Activated CD4-positive, alpha-beta T cell treated with anti-CD3 and anti-CD28 coated beads, Interleukin-2, amount 10 ng/mL, durations not matched to agents 24 days and 14 days (primary cell): ENCODE measurements around the gene PYDC1. TPM values are rescaled to one million over a fixed set of nuclear protein-coding genes. Genes with fewer than 3 reads are reported as not detected.
"Not testable (repeated sequence)": the region's sequence is repeated elsewhere in the genome, so short reads cannot be mapped to it uniquely, and the experiment has no call there.

Source experiments
- DNase-seq: peaks from one replicate; pipeline ENCODE4 v3.0.0; 2022
- H3K27ac Mint-ChIP-seq: one replicate; pipeline ENCODE4 v1.8.0; 2022; ENCODE audit warnings: mild to moderate bottlenecking, mixed read lengths
- H3K27me3 Mint-ChIP-seq: one replicate; pipeline ENCODE4 v1.8.0; 2022; ENCODE audit warnings: mixed read lengths
- H3K36me3 Mint-ChIP-seq: one replicate; pipeline ENCODE4 v1.8.0; 2022; ENCODE audit warnings: low read depth, mild to moderate bottlenecking, mixed read lengths
- H3K4me1 Mint-ChIP-seq: one replicate; pipeline ENCODE4 v1.8.0; 2021; ENCODE audit warnings: mixed read lengths
- H3K4me3 Mint-ChIP-seq: one replicate; pipeline ENCODE4 v1.8.0; 2022; ENCODE audit warnings: mild to moderate bottlenecking, moderate library complexity, mixed read lengths
- H3K9me3 Mint-ChIP-seq: one replicate; pipeline ENCODE4 v1.8.0; 2021; ENCODE audit warnings: mixed read lengths
- intact Hi-C: fragments of 100-400 bp; cut with micrococcal nuclease; formaldehyde crosslinking; loops from one replicate; pipeline ENCODE4 v1.15.1; 2023
- total RNA-seq: library from RNA; stranded (reverse); gene quantifications from 2 replicates; pipeline ENCODE4 v1.2.3, GENCODE V29; 2022

Gene PYDC1
- not detected in 2 replicates for total RNA-seq

DNA sequence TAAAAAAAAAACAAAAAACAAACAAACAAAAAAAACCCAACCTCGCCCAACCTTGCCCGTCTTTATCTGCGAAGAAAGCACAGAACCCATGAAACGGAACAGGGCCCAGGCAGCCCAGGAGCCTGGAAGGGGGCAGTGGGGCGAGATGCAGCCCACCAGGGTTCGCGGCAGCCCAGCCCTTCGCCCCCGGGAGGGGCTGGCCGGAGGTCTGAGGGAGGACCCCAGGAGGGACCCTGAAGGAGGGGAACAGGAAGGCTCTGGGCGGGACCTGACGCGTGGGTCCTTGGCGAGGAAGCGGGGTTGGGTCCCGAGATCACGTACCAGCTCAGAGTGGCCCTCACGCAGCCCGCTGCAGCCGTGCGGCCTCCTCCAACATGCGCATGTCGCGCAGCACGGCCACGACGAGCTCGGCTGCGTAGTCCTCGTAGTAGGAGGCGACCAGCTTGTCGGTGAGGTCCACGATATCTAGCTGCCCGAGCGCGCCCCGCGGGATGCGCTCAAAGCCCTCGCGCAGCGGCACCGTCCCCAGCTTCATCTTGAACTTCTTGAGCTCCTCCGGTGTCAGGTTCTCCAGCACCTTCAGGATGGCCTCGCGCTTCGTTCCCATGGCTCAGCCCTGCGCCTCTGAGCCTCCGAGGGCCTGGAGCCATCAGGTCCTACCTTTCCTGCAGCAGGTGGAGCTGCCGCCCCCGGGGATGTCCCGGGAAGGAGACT is at the start of gene PYDC1:
Gene PYDC1 (minus strand): TSS at position 714 of the 714 bp plus-strand sequence. CDS start 107 bp downstream, at position 607.
- intact Hi-C loops: loop anchor here (5.0 kb wide), 1 partner anchor 86 kb away; no protein-coding TSS in a partner anchor
- peak; percentile 77 for DNase-seq
- peaks cover 21% of the 10 kb centered on the region for H3K4me1 Mint-ChIP-seq
- no peaks in the 10 kb centered on the region for H3K9me3 Mint-ChIP-seq
- peaks cover 51% of the 10 kb centered on the region for H3K27me3 Mint-ChIP-seq
- H3K4me3 Mint-ChIP-seq: peak within 1 kb of the TSS; percentile 84
- no peaks in the 10 kb centered on the region for H3K36me3 Mint-ChIP-seq
- H3K27ac Mint-ChIP-seq: no peak within 1 kb of the TSS

GRCh38 chr16:31265329-31266245 is 48.7 kb upstream of the PYDC1 start:
- no peaks in the 10 kb centered on the region for H3K27me3 Mint-ChIP-seq
- peak overlapping the region; percentile 94 for H3K27ac Mint-ChIP-seq
- H3K9me3 Mint-ChIP-seq: no peaks in the 10 kb centered on the region
- peaks cover 60% of the 10 kb centered on the region for H3K4me1 Mint-ChIP-seq
- peaks cover 31% of the 10 kb centered on the region for H3K36me3 Mint-ChIP-seq
- DNase-seq: peak; percentile 91
- peak overlapping the region; percentile 83 for H3K4me3 Mint-ChIP-seq
- intact Hi-C loops: loop anchor here (1.0 to 10.0 kb wide), 7 partner anchors 12 to 602 kb away; partner anchors contain the start of genes COX6A2, FUS, ITGAX and PYCARD

GRCh38 chr16:31262084-31262483 is 45.1 kb upstream of the PYDC1 start:
- intact Hi-C loops: loop anchor here (10.0 kb wide), 3 partner anchors 93 to 453 kb away; partner anchors contain the start of genes COX6A2 and ITGAX
- Mint-ChIP-seq H3K9me3 (no peaks in the 10 kb centered on the region), H3K36me3 (peaks cover 14% of the 10 kb centered on the region), H3K4me3 (peak overlapping the region; percentile 15), H3K4me1 (peaks cover 50% of the 10 kb centered on the region), H3K27me3 (no peaks in the 10 kb centered on the region), H3K27ac (no peak overlapping the region)
- no peak for DNase-seq

DNA sequence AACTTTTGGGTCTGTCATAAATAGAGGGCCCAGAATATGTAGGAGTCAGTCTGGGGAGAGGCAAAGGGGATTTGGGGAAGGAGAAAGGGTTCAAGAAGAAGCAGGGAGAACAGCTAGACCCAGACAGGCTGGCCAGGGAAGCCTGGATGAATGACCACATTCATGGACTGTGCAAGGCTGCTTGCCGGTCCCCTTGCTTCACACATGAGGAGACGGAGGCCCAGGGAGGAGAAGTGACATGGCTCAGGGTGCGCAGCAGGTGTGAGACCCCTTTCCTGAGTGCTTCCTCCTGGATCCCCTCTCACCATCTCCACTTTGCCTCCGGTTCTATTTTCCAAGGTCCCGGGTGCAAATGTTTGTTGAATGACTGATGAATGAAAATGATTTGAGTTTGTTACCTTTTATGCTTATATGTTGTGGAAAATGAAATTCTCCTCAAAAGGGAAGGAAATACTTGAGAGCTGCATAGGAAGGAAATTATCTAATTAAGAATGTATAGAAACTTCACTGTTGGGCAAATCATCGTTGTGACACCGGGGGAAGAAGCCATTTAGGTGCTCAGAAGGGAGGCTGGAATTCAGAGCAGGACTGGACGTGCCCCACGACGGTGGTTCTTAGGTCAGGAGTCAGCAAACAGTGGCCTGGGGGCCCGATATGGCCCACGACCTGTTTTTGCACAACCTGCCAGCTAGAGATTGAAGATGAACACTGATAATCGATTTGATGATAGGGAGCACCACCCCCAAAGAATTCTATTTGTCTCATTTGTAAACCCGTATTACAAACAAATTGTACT is 43.4 kb upstream of the PYDC1 start:
- H3K4me1 Mint-ChIP-seq: peaks cover 43% of the 10 kb centered on the region
- H3K27ac Mint-ChIP-seq: peak overlapping the region; percentile 83
- H3K36me3 Mint-ChIP-seq: peaks cover 16% of the 10 kb centered on the region
- H3K4me3 Mint-ChIP-seq: peak overlapping the region; percentile 80
- intact Hi-C loops: loop anchor here (10.0 kb wide), 3 partner anchors 94 to 454 kb away; partner anchors contain the start of genes COX6A2 and ITGAX
- H3K9me3 Mint-ChIP-seq: no peaks in the 10 kb centered on the region
- H3K27me3 Mint-ChIP-seq: no peaks in the 10 kb centered on the region
- no peak for DNase-seq

DNA sequence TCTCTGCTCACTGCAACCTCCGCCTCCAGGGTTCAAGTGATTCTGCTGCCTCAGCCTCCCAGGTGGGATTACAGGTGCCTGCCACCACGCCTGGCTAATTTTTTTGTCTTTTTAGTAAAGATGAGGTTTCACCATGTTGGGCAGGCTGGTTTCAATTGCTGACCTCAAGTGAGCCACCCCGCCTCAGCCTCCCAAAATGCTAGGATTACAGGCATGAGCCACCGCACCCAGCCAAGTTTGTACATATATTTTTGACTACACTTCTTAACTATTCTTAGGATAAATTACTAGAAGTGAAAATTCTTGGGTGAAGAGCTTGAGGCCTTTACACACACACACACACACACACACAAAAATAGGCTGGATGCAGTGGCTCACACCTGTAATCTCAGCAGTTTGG is 41.4 kb upstream of the PYDC1 start:
- DNase-seq: no peak
- Mint-ChIP-seq H3K27ac (no peak overlapping the region), H3K27me3 (no peaks in the 10 kb centered on the region), H3K9me3 (no peaks in the 10 kb centered on the region), H3K4me3 (no peak overlapping the region), H3K4me1 (peaks cover 47% of the 10 kb centered on the region), H3K36me3 (peaks cover 15% of the 10 kb centered on the region)
- intact Hi-C loops: no loop called here

GRCh38 chr16:31256466-31256865 is 39.5 kb upstream of the PYDC1 start:
- Mint-ChIP-seq H3K4me3 (no peak overlapping the region), H3K27ac (no peak overlapping the region), H3K4me1 (peaks cover 47% of the 10 kb centered on the region), H3K27me3 (no peaks in the 10 kb centered on the region), H3K9me3 (no peaks in the 10 kb centered on the region), H3K36me3 (peaks cover 7% of the 10 kb centered on the region)
- no peak for DNase-seq
- intact Hi-C loops: no loop called here

GRCh38 chr16:31253642-31254045 is 36.7 kb upstream of the PYDC1 start:
- Mint-ChIP-seq H3K27ac (peak overlapping the region; percentile 98), H3K9me3 (peaks cover 4% of the 10 kb centered on the region), H3K4me3 (peak overlapping the region; percentile 84), H3K4me1 (peaks cover 47% of the 10 kb centered on the region), H3K36me3 (peaks cover 6% of the 10 kb centered on the region), H3K27me3 (no peaks in the 10 kb centered on the region)
- DNase-seq: peak; percentile 84
- intact Hi-C loops: loop anchor here (1.0 kb wide), 1 partner anchor 12 kb away; no protein-coding TSS in a partner anchor

- intact Hi-C loops: no loop called here
- no peak for DNase-seq
- no peaks in the 10 kb centered on the region for H3K27me3 Mint-ChIP-seq
- H3K9me3 Mint-ChIP-seq: peaks cover 4% of the 10 kb centered on the region
- H3K27ac Mint-ChIP-seq: peak overlapping the region; percentile 98
- peaks cover 3% of the 10 kb centered on the region for H3K36me3 Mint-ChIP-seq
- H3K4me3 Mint-ChIP-seq: peak overlapping the region; percentile 24
- peaks cover 46% of the 10 kb centered on the region for H3K4me1 Mint-ChIP-seq
Observed at GRCh38 chr16:31251435-31251834, 34.5 kb upstream of the PYDC1 start.

DNA sequence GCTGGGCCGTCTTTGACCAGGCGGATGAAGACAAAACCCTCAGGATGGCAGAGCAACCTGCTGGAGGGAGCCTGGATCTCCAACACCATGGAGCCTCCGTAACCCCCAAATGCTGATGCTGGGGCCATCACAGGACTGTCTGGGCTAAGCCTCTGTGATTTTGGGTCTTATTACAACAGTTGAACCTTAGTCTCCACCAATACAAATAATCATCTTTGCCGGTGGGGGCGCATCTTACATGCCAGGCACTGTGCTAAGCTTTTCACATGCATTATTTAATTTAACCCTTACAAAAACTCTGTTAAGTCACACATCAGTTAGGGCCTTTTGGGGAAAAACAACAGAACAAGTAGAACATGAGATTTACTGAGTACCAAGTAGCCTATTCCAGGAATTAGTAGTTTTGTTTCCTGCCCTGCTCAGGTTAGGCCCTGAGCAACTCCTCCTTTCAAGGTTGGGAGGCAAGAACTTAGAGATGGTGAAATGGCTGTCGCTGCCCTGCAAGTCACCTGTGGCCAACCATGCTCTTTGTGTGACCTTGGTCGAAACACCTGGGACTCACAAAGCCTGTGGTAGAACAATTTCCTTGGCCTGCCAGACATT is 33.9 kb upstream of the PYDC1 start:
- peak; percentile 74 for DNase-seq
- Mint-ChIP-seq H3K27me3 (no peaks in the 10 kb centered on the region), H3K4me3 (peak overlapping the region; percentile 24), H3K9me3 (peaks cover 4% of the 10 kb centered on the region), H3K36me3 (peaks cover 3% of the 10 kb centered on the region), H3K27ac (peak overlapping the region; percentile 98), H3K4me1 (peaks cover 46% of the 10 kb centered on the region)
- intact Hi-C loops: no loop called here

- no peaks in the 10 kb centered on the region for H3K27me3 Mint-ChIP-seq
- H3K9me3 Mint-ChIP-seq: peaks cover 4% of the 10 kb centered on the region
- H3K4me3 Mint-ChIP-seq: no peak overlapping the region
- peaks cover 31% of the 10 kb centered on the region for H3K4me1 Mint-ChIP-seq
- H3K36me3 Mint-ChIP-seq: no peaks in the 10 kb centered on the region
- DNase-seq: no peak
- intact Hi-C loops: no loop called here
- H3K27ac Mint-ChIP-seq: no peak overlapping the region
Observed at GRCh38 chr16:31248344-31248743, 31.4 kb upstream of the PYDC1 start.

GRCh38 chr16:31246296-31246695 is 29.4 kb upstream of the PYDC1 start:
- H3K27me3 Mint-ChIP-seq: no peaks in the 10 kb centered on the region
- peaks cover 15% of the 10 kb centered on the region for H3K4me1 Mint-ChIP-seq
- intact Hi-C loops: no loop called here
- peaks cover 4% of the 10 kb centered on the region for H3K9me3 Mint-ChIP-seq
- no peak overlapping the region for H3K27ac Mint-ChIP-seq
- no peak overlapping the region for H3K4me3 Mint-ChIP-seq
- no peaks in the 10 kb centered on the region for H3K36me3 Mint-ChIP-seq
- DNase-seq: no peak

- H3K36me3 Mint-ChIP-seq, H3K27me3 Mint-ChIP-seq, H3K9me3 Mint-ChIP-seq, DNase-seq, H3K27ac Mint-ChIP-seq, H3K4me1 Mint-ChIP-seq, intact Hi-C loops, H3K4me3 Mint-ChIP-seq: not testable (repeated sequence)
Observed at GRCh38 chr16:31245598-31245997, 28.7 kb upstream of the PYDC1 start.
